Body of pancreas (tissue), 4 donors: Measurements from ENCODE around the gene DCLRE1C.

ENCODE experiments used
- POLR2A ChIP-seq, 3 donors: fragments of 450-650 bp; IDR thresholded peaks; one replicate each; pipeline ENCODE4 v1.6.1; 2016; ENCODE audit warnings: antibody characterized with exemption in 3 of 3, mild to moderate bottlenecking in 2 of 3
- TF ChIP-seq, protein P1 (sequence below), 7 experiments: fragments of 450-650 bp in 4 of 7; fragments of 200-600 bp in 3 of 7; sonication (generic) in 3 of 7; IDR thresholded peaks; one replicate each; pipeline ENCODE4 v1.5.1; 2016 to 2019; ENCODE audit warnings: antibody characterized with exemption in 7 of 7

DNA sequence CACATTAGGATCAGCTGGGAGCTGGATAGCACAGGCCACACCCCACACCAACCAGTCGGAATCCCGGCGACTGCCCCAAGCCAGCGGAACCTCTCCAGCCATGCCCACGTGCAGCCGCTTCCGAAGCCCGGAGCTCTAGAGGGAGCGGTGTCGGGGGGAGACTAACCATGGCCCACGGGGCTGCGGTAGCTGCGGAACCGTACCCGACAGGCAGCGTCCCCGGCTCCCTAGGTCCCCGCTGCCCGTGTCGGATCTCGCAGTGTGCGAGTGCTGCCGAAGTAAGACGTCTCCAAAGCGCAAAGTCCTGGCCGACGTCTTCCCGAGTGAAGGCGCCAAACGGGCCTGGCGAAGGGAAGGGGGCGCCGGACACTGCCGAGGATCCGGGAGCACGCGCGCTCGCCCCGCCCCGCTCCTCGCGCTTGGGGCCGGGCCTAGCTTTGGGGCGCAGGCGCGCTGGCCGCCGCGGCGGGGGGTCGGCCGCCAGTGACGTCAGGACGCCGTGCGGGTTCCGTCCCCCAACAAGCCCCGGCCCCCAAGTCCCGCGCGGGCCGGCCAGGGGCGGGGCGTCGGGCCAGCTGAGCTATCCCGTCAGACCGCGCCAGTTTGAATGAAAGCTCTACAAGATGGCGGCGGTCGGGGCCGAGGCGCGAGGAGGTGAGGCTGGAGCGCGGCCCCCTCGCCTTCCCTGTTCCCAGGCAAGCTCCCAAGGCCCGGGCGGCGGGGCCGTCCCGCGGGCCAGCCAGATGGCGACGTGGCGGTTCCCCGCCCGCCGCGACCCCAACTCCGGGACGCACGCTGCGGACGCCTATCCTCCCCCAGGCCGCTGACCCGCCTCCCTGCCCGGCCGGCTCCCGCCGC is 75.4 kb downstream of the DCLRE1C start, which contains the start of gene SUV39H2:
- TF ChIP-seq, protein P1, sequence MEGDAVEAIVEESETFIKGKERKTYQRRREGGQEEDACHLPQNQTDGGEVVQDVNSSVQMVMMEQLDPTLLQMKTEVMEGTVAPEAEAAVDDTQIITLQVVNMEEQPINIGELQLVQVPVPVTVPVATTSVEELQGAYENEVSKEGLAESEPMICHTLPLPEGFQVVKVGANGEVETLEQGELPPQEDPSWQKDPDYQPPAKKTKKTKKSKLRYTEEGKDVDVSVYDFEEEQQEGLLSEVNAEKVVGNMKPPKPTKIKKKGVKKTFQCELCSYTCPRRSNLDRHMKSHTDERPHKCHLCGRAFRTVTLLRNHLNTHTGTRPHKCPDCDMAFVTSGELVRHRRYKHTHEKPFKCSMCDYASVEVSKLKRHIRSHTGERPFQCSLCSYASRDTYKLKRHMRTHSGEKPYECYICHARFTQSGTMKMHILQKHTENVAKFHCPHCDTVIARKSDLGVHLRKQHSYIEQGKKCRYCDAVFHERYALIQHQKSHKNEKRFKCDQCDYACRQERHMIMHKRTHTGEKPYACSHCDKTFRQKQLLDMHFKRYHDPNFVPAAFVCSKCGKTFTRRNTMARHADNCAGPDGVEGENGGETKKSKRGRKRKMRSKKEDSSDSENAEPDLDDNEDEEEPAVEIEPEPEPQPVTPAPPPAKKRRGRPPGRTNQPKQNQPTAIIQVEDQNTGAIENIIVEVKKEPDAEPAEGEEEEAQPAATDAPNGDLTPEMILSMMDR (IDR thresholded peaks at IDR 0.05): peak in 1 of 7 experiments; percentile 26
- peak; percentile 71 to 88 (median 86) for TF ChIP-seq POLR2A (IDR thresholded peaks at IDR 0.05)
